Activated CD4-positive, alpha-beta T cell treated with anti-CD3 and anti-CD28 coated beads for 4 hours (primary cell): ENCODE measurements around the gene ZMYND10.
"Not testable (repeated sequence)": the region's sequence is repeated elsewhere in the genome, so short reads cannot be mapped to it uniquely, and the experiment has no call there.

Experiments used
- DNase-seq, 2 donors: peaks; one replicate each; pipeline ENCODE4 v3.0.0-alpha.2; 2020

Gene ZMYND10

GRCh38 chr3:50324351-50325112 lies 21.0 kb downstream of the ZMYND10 start:
- DNase-seq = peak; percentile 55 to 59

GRCh38 chr3:50323614-50324199 lies 21.8 kb downstream of the ZMYND10 start:
- no peak for DNase-seq

- DNase-seq = peak in 1 of 2 donors; percentile 1
Measured at GRCh38 chr3:50323092-50323600, 22.4 kb downstream of the ZMYND10 start.

- DNase-seq = peak in 1 of 2 donors; percentile 2
Measured at GRCh38 chr3:50322386-50323091, 23.0 kb downstream of the ZMYND10 start, which contains the start of gene HYAL2. HYAL2 (minus strand) TSS chr3:50322745; CDS start chr3:50320489, 2,256 bp downstream.

- no peak for DNase-seq
Measured at GRCh38 chr3:50322115-50322385, 23.5 kb downstream of the ZMYND10 start.

- DNase-seq = peak; percentile 82 to 85
Measured at GRCh38 chr3:50321336-50322114, 24.0 kb downstream of the ZMYND10 start.

GRCh38 chr3:50320853-50321335 lies 24.6 kb downstream of the ZMYND10 start:
- DNase-seq = peak; percentile 65 to 75

GRCh38 chr3:50319894-50320625 lies 25.5 kb downstream of the ZMYND10 start:
- peak in 1 of 2 donors; percentile 3 for DNase-seq

GRCh38 chr3:50319181-50319893 lies 26.2 kb downstream of the ZMYND10 start:
- DNase-seq = no peak

GRCh38 chr3:50318615-50319014 lies 26.9 kb downstream of the ZMYND10 start:
- peak in 1 of 2 donors; percentile 1 for DNase-seq

GRCh38 chr3:50318163-50318562 lies 27.4 kb downstream of the ZMYND10 start:
- DNase-seq = no peak

- DNase-seq = peak in 1 of 2 donors; percentile 1
Measured at GRCh38 chr3:50317300-50317699, 28.2 kb downstream of the ZMYND10 start.

GRCh38 chr3:50316657-50317242 lies 28.8 kb downstream of the ZMYND10 start:
- peak; percentile 71 to 73 for DNase-seq

- no peak for DNase-seq
Measured at GRCh38 chr3:50314816-50315215, 30.7 kb downstream of the ZMYND10 start.

- no peak for DNase-seq
Measured at GRCh38 chr3:50314342-50314741, 31.2 kb downstream of the ZMYND10 start.

- not testable (repeated sequence) for DNase-seq
Measured at GRCh38 chr3:50312041-50312440, 33.5 kb downstream of the ZMYND10 start.

GRCh38 chr3:50304601-50305000 lies 40.9 kb downstream of the ZMYND10 start:
- DNase-seq = no peak

- DNase-seq = no peak
Measured at GRCh38 chr3:50303013-50303815, 42.3 kb downstream of the ZMYND10 start, which contains the start of gene HYAL1. HYAL1 (minus strand) TSS chr3:50303574; CDS start chr3:50302956, 618 bp downstream.

GRCh38 chr3:50302095-50303012 lies 43.2 kb downstream of the ZMYND10 start:
- no peak for DNase-seq
